Liver (tissue), 9 donors: ENCODE measurements around the gene SORCS2. TPM values are rescaled to one million over a fixed set of nuclear protein-coding genes. Genes with fewer than 3 reads are reported as not detected.

Experiments
- DNase-seq: peaks from one replicate; pipeline ENCODE4 v3.0.0-alpha.2; 2017; ENCODE audit warnings: low spot score
- H3K27ac ChIP-seq, 2 donors: one replicate each; pipeline ENCODE4 v1.7.0; 2013; ENCODE audit warnings: inconsistent platforms in 2 of 2, low read length in 2 of 2, control low read depth in 1 of 2, low read depth in 1 of 2, mild to moderate bottlenecking in 1 of 2
- H3K27me3 ChIP-seq, 4 donors: one replicate each; pipeline versions ENCODE4 v1.6.1 to v1.7.0; 2013; ENCODE audit warnings: low read length in 3 of 4, inconsistent platforms in 1 of 4, mild to moderate bottlenecking in 1 of 4, moderate library complexity in 1 of 4; ENCODE audit not compliant: control insufficient read depth in 4 of 4, insufficient read depth in 4 of 4
- H3K36me3 ChIP-seq, 4 donors: one replicate each; pipeline versions ENCODE4 v1.6.1 to v1.7.0; 2013; ENCODE audit warnings: low read length in 3 of 4, mild to moderate bottlenecking in 3 of 4, low read depth in 1 of 4, moderate library complexity in 1 of 4; ENCODE audit not compliant: control insufficient read depth in 4 of 4, insufficient read depth in 3 of 4
- H3K4me1 ChIP-seq, 4 donors: one replicate each; pipeline versions ENCODE4 v1.6.1 to v1.7.0; 2013; ENCODE audit warnings: low read length in 3 of 4, mild to moderate bottlenecking in 3 of 4, moderate library complexity in 1 of 4; ENCODE audit not compliant: control insufficient read depth in 4 of 4, insufficient read depth in 4 of 4
- H3K4me3 ChIP-seq, 3 donors: one replicate each; pipeline versions ENCODE4 v1.6.1 to v1.7.0; 2013; ENCODE audit warnings: low read length in 3 of 3, control low read depth in 1 of 3, low read depth in 1 of 3, mild to moderate bottlenecking in 1 of 3
- H3K9ac ChIP-seq, 2 donors: one replicate each; pipeline ENCODE4 v1.7.0; 2013; ENCODE audit warnings: low read length in 2 of 2, mild to moderate bottlenecking in 2 of 2, moderate library complexity in 2 of 2, control low read depth in 1 of 2, low read depth in 1 of 2
- H3K9me3 ChIP-seq, 4 donors: one replicate each; pipeline versions ENCODE4 v1.6.1 to v1.7.0; 2013; ENCODE audit warnings: low read length in 3 of 4; ENCODE audit not compliant: control insufficient read depth in 4 of 4
- EGR1 ChIP-seq, 2 donors: IDR thresholded peaks; 2 replicates each; pipeline ENCODE4 v1.6.1; 2016 to 2018; ENCODE audit warnings: antibody characterized with exemption in 2 of 2, low read depth in 2 of 2
- FOXA1 ChIP-seq: IDR thresholded peaks from 2 replicates; pipeline ENCODE4 v1.6.1; 2016; ENCODE audit warnings: antibody characterized with exemption
- FOXA2 ChIP-seq: IDR thresholded peaks from 2 replicates; pipeline ENCODE4 v1.6.1; 2016; ENCODE audit warnings: antibody characterized with exemption
- GABPA ChIP-seq, 2 donors: IDR thresholded peaks in 1 of 2; conservative IDR thresholded peaks in 1 of 2; 2 replicates each; pipeline ENCODE4 v1.6.1; 2016; ENCODE audit warnings: antibody characterized with exemption in 2 of 2, mild to moderate bottlenecking in 1 of 2, moderate library complexity in 1 of 2
- HNF4A ChIP-seq, 2 donors: conservative IDR thresholded peaks; 2 replicates each; pipeline ENCODE4 v1.6.1; 2016; ENCODE audit warnings: antibody characterized with exemption in 2 of 2, mild to moderate bottlenecking in 2 of 2
- HNF4G ChIP-seq: IDR thresholded peaks from 2 replicates; pipeline ENCODE4 v1.6.1; 2016; ENCODE audit warnings: antibody characterized with exemption
- JUND ChIP-seq, 2 donors: IDR thresholded peaks; 2 replicates each; pipeline ENCODE4 v1.6.1; 2016; ENCODE audit warnings: antibody characterized with exemption in 2 of 2
- NR2F2 ChIP-seq: IDR thresholded peaks from 2 replicates; pipeline ENCODE4 v1.6.1; 2016; ENCODE audit warnings: antibody characterized with exemption
- RAD21 ChIP-seq, 2 donors: IDR thresholded peaks; 2 replicates each; pipeline ENCODE4 v1.6.1; 2016; ENCODE audit warnings: antibody characterized with exemption in 2 of 2, mild to moderate bottlenecking in 2 of 2
- RXRA ChIP-seq, 2 donors: IDR thresholded peaks; 2 replicates each; pipeline ENCODE4 v1.6.1; 2017 to 2018; ENCODE audit warnings: antibody characterized with exemption in 2 of 2, mild to moderate bottlenecking in 1 of 2
- TAF1 ChIP-seq: conservative IDR thresholded peaks from 2 replicates; pipeline ENCODE4 v1.6.1; 2016; ENCODE audit warnings: antibody characterized with exemption, mild to moderate bottlenecking
- YY1 ChIP-seq: IDR thresholded peaks from 2 replicates; pipeline ENCODE4 v1.6.1; 2016; ENCODE audit warnings: antibody characterized with exemption, mild to moderate bottlenecking
- WGBS: extraction: QIAGEN DNeasy Blood & Tissue Kit; methylation state at CpG from one replicate; pipeline ENCODE4 v1.1.7; 2013; 5-methylcytosine and 5-hydroxymethylcytosine counted together
- polyA plus RNA-seq, 2 donors: library from polyadenylated mRNA; stranded (reverse) in 1 of 2; unstranded in 1 of 2; fragments of 200-250 nt in 1 of 2; fragments of >200 nt in 1 of 2; fragmentation: Nextera tagmentation in 1 of 2; extraction: Ambion mirVana in 1 of 2; gene quantifications; one replicate each; pipeline versions ENCODE4 v1.2.1 to v1.2.3, GENCODE V29; 2013 to 2015
- total RNA-seq, 2 donors: library from RNA; depleted of rRNA; stranded (reverse); fragments of >200 nt; gene quantifications; one replicate each; pipeline ENCODE4 v1.2.3, GENCODE V29; 2014
- TF ChIP-seq, protein P1 (sequence below): fragments of 150-350 bp; IDR thresholded peaks from 2 replicates; pipeline ENCODE4 v1.5.1; 2017; ENCODE audit warnings: improper control_type of control experiment, low read depth, low read length; ENCODE audit not compliant: missing input control
- TF ChIP-seq, protein P2 (sequence below): IDR thresholded peaks from 2 replicates; pipeline ENCODE4 v1.6.1; 2016; ENCODE audit warnings: antibody characterized with exemption
- TF ChIP-seq, protein P3 (sequence below): IDR thresholded peaks from 2 replicates; pipeline ENCODE4 v1.6.1; 2016; ENCODE audit warnings: antibody characterized with exemption, mild to moderate bottlenecking
- donor health status: healthy.
- donor health status: healthy.
- donor health status: healthy.
- donor health status: healthy.
- donor health status: healthy.

The SORCS2 gene
- total and polyA plus RNA-seq, 4 donors, result 0.10 to 1.4 (median 0.92) TPM

DNA sequence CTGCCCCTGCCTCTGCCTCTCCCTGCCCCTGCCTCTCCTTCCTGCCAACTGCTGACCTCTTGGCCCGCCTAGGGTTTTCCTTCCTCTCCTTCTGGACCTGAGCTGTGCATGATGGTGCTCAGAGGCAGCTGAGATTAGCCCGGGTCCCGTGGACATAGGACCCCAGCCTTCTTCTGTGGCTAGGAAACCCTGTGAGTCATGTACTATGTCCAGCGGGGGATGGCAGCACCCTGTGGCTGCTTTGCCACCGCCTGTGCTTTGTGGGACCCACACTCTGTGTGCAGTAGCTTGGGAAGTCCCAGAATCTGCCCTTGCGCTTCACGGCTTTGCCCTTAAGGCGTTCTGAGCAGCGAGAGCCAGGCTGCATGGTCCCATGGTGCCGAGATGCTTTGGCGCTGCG, 347.9 kb downstream of the SORCS2 start:
- H3K27me3 ChIP-seq, result no peaks in the 10 kb centered on the region

DNA sequence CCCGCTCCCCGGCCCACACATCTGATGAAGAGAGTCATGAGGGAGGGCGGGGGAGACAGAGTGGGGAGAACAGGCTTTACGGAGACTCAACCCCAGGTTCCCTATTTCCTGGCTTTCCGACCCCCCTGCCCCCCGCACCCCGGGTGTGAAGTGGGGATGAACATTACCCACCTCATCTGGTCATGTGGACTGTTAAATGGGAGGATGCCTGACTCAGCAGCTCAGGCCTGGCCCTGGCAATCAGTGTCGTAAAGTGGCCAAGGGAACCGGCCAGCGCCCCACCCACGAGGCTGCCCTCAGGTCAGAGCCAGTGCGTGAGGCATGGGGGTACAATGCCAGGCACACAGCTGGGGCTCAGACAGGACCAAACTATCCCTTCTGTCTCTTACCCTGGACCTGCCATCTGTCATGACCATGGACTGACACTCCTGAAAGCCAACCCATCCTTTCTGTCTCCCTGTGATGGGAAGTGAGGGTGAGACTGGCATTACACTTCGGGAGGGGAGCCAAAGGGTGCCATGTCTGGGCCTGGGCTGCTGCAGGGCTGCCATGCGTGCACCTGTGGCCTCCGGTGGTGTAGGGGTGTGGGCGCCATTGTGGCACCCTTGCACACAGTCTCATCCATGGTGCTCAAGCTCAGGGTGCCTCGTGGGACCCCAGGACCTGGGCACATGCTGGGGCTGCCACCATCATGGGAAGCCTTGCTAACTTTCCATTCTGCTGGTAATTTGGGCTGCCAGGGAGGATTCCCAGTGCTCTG, 348.5 kb downstream of the SORCS2 start:
- no peaks in the 10 kb centered on the region for H3K9me3 ChIP-seq
- H3K9ac ChIP-seq, result no peak overlapping the region
- no peak overlapping the region for H3K27ac ChIP-seq
- no peak for DNase-seq
- 93% methylated on average over 17 of the region's 17 CpGs for WGBS
- no peak overlapping the region for H3K4me3 ChIP-seq
- TF ChIP-seq FOXA1, result no peak
- no peak for TF ChIP-seq RXRA (IDR thresholded peaks at IDR 0.05)
- TF ChIP-seq HNF4G, result no peak
- no peak for TF ChIP-seq EGR1 (IDR thresholded peaks at IDR 0.05; ENCODE audit: low read depth in 2 of 2)
- TF ChIP-seq RAD21 (IDR thresholded peaks at IDR 0.05), result no peak
- no peak for TF ChIP-seq FOXA2
- TF ChIP-seq, protein P1, sequence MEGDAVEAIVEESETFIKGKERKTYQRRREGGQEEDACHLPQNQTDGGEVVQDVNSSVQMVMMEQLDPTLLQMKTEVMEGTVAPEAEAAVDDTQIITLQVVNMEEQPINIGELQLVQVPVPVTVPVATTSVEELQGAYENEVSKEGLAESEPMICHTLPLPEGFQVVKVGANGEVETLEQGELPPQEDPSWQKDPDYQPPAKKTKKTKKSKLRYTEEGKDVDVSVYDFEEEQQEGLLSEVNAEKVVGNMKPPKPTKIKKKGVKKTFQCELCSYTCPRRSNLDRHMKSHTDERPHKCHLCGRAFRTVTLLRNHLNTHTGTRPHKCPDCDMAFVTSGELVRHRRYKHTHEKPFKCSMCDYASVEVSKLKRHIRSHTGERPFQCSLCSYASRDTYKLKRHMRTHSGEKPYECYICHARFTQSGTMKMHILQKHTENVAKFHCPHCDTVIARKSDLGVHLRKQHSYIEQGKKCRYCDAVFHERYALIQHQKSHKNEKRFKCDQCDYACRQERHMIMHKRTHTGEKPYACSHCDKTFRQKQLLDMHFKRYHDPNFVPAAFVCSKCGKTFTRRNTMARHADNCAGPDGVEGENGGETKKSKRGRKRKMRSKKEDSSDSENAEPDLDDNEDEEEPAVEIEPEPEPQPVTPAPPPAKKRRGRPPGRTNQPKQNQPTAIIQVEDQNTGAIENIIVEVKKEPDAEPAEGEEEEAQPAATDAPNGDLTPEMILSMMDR, result no peak
- TF ChIP-seq GABPA (IDR thresholded peaks at IDR 0.05 in 1 of 2, conservative IDR thresholded peaks at IDR 0.05 in 1 of 2), result no peak
- no peak for TF ChIP-seq TAF1
- TF ChIP-seq, protein P2, sequence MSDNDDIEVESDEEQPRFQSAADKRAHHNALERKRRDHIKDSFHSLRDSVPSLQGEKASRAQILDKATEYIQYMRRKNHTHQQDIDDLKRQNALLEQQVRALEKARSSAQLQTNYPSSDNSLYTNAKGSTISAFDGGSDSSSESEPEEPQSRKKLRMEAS, result no peak
- no peak for TF ChIP-seq HNF4A (conservative IDR thresholded peaks at IDR 0.05)
- no peak for TF ChIP-seq JUND (IDR thresholded peaks at IDR 0.05)
- no peak for TF ChIP-seq YY1
- TF ChIP-seq, protein P3, sequence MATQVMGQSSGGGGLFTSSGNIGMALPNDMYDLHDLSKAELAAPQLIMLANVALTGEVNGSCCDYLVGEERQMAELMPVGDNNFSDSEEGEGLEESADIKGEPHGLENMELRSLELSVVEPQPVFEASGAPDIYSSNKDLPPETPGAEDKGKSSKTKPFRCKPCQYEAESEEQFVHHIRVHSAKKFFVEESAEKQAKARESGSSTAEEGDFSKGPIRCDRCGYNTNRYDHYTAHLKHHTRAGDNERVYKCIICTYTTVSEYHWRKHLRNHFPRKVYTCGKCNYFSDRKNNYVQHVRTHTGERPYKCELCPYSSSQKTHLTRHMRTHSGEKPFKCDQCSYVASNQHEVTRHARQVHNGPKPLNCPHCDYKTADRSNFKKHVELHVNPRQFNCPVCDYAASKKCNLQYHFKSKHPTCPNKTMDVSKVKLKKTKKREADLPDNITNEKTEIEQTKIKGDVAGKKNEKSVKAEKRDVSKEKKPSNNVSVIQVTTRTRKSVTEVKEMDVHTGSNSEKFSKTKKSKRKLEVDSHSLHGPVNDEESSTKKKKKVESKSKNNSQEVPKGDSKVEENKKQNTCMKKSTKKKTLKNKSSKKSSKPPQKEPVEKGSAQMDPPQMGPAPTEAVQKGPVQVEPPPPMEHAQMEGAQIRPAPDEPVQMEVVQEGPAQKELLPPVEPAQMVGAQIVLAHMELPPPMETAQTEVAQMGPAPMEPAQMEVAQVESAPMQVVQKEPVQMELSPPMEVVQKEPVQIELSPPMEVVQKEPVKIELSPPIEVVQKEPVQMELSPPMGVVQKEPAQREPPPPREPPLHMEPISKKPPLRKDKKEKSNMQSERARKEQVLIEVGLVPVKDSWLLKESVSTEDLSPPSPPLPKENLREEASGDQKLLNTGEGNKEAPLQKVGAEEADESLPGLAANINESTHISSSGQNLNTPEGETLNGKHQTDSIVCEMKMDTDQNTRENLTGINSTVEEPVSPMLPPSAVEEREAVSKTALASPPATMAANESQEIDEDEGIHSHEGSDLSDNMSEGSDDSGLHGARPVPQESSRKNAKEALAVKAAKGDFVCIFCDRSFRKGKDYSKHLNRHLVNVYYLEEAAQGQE, result no peak
- TF ChIP-seq NR2F2, result no peak
- peaks cover 0 to 14% (median 7%) of the 10 kb centered on the region in 4 donors for H3K4me1 ChIP-seq
- H3K27me3 ChIP-seq, result no peaks in the 10 kb centered on the region
- H3K36me3 ChIP-seq, result no peaks in the 10 kb centered on the region

More for the DNA sequence above, 347.9 kb downstream of the SORCS2 start:
- Histone ChIP-seq H3K4me1 (peaks cover 0 to 14% (median 7%) of the 10 kb centered on the region in 4 donors), H3K9me3 (no peaks in the 10 kb centered on the region), H3K36me3 (no peaks in the 10 kb centered on the region), H3K4me3 (no peak overlapping the region), H3K27ac (no peak overlapping the region), H3K9ac (no peak overlapping the region)
- DNase-seq, result no peak
- TF ChIP-seq YY1 (no peak), GABPA (IDR thresholded peaks at IDR 0.05 in 1 of 2, conservative IDR thresholded peaks at IDR 0.05 in 1 of 2) (no peak), FOXA2 (no peak), RXRA (IDR thresholded peaks at IDR 0.05) (no peak)
- 92% methylated on average over 12 of the region's 12 CpGs for WGBS
